NCI-H2081 (cell line): ENCODE data around the gene MON1A.
"Not testable (repeated sequence)": the region's sequence is repeated elsewhere in the genome, so short reads cannot be mapped to it uniquely, and the experiment has no call there.

Source experiments
- DNase-seq, 2 experiments: peaks; one replicate each; lab custom pipeline; 2025; lab: John Stamatoyannopoulos, UW

MON1A gene, protein sequence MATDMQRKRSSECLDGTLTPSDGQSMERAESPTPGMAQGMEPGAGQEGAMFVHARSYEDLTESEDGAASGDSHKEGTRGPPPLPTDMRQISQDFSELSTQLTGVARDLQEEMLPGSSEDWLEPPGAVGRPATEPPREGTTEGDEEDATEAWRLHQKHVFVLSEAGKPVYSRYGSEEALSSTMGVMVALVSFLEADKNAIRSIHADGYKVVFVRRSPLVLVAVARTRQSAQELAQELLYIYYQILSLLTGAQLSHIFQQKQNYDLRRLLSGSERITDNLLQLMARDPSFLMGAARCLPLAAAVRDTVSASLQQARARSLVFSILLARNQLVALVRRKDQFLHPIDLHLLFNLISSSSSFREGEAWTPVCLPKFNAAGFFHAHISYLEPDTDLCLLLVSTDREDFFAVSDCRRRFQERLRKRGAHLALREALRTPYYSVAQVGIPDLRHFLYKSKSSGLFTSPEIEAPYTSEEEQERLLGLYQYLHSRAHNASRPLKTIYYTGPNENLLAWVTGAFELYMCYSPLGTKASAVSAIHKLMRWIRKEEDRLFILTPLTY

DNA sequence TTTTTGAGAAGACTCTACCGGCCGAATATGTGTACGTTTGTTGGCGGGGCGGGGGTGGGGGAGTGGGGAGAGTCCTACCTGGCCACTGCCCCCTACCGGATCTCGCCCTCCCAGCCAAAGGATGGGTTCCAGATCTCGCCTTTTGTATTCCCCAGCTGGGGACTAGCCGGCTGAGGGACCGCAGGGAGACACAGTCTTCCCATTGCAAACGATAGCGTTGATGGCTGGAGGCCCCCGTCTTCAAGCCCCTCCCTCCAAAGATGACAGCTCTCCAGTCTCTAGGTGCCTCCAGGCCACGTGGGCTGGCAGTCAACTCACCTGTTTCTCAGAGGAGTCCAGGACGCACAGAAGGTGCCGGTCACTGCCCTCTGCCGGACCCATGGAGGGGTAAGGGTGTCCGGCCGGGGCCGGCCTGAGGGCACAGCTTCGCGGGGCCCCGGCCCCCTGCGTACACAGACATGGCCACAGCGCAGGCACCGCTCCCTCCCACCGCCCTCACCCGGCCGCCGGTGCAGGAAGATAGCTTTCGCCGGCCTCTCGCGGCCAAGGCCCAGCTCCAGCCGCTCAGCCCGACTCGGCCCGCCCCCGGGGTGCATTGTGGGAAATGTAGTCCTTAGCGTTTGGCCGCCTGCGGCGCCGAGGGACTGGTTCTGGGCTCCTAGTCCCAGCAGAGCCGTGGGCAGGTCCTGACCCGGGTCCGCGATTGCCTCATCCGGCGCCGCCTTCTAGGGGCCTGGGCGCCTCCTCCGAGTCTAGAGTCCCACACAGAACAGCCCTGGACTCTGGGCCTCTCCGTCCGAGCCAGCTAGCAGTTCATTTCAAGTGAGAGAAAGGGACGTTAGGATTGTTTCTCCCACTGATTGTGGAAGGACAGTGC is at the start of gene MON1A:
TSS of gene MON1A (minus strand) at position 521 of the 877 bp plus-strand sequence. CDS start 16,465 bp downstream, outside the sequence.
- DNase-seq, result peak; percentile 77 to 82

DNA sequence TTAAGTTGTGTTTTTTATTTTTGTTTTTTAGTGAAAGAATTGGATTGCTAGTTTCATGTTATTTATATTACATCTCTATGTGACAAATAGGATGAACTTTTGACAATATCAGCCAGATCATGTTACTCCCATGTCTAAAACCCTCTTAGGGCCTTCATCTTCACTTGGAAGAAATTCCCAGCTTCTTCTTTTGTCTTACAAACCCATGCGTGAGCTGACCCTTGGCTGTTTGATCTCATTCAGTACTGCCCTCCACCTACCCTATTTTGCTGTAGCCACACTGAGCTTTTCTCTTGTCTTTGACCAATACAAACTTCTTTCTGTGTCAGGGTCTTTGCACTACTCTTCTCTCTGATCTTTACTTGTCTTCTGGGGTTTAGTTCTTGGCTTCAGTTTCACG is 47.3 kb upstream of the MON1A start:
- DNase-seq, result no peak

DNA sequence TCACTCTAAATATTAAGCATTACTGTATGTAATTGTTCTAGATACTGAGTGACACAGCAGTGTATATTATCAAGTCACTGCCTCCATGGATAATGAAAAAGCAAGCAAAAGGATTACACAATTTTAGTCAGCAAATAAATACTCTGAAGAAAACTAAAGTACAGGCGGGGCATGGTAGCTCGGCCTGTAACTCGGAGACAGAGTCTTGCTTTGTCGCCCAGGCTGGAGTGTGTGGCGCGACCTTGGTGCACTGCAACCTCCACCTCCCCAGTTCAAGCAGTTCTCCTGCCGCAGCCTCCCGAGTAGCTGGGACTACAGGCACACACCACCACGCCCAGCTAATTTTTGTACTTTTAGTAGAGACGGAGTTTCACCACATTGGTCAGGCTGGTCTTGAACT is 43.0 kb upstream of the MON1A start:
- no peak for DNase-seq

DNA sequence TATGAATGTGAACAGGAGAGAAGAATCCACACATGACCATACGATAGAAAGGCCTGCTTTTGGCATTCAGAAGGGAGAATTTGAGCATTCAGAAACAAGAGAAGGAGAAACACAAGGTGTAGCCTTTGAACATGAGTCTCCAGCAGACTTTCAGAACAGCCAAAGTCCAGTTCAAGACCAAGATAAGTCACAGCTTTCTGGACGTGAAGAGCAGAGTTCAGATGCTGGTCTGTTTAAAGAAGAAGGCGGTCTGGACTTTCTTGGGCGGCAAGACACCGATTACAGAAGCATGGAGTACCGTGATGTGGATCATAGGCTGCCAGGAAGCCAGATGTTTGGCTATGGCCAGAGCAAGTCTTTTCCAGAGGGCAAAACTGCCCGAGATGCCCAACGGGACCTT is 38.7 kb upstream of the MON1A start:
- DNase-seq, result no peak

DNA sequence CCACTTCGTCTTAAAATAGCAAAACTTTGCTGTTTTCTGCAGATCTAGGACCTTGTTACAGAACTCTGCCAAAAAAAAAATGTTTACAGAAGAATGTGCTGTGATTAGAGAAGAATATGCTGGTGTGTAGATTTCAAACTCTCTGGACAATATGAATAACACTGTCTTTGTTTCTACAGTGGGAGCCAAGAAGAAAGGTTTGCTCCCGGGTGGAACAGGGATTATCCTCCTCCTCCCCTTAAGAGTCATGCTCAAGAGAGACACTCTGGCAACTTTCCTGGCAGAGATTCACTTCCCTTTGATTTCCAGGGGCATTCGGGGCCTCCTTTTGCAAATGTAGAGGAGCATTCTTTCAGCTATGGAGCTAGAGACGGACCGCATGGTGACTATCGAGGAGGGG is 37.7 kb upstream of the MON1A start:
- no peak for DNase-seq

DNA sequence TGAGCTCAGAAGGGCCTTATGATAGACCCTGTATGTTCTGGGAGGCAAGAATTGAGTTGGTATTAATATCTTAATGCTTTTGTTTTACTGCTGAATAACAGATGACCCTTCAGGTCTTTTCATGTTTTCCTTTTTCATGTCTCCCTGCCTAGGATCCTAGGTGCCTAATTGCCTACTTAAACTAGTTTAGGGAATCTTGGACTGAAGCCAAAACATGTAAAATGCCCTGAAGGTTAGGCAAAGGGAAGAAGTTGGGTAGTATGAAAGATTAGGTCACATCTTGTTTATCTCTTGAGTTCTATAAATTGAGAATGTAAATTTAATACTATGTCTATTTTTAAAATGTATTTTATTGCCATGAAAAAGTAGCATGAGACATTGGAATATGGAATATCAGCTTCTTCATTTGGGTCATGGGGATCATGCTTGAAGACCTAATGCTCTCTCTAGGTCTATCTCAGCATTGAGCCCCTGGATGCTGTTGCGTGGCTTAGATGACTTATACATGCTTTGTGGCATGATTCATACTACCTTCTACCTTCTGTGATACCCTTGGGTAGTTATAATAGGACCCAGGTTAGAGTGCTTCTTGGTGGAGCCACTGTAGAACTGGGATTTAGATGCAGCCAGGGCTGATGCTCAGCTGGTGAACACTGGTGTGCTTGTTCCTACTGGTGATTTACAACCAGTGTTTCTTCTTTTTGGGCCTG is 36.8 kb upstream of the MON1A start:
- DNase-seq, result no peak

DNA sequence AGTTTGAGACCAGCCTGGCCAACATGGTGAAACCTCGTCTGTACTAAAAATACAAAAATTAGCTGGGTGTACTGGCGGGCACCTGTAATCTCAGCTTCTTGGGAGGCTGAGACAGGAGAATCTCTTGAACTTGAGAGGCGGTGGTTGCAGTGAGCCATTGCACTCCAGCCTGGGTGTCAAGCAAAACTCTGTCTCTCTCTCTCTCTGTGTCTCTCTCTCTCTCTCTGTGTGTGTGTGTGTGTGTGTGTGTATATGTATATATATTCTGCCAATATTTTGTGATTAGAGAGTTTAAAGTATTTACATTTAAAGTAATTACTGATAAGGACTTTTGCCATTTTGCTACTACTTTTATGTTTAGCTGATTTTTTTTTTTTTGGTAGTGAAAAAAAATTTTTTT is 26.0 kb upstream of the MON1A start:
- DNase-seq, result no peak

DNA sequence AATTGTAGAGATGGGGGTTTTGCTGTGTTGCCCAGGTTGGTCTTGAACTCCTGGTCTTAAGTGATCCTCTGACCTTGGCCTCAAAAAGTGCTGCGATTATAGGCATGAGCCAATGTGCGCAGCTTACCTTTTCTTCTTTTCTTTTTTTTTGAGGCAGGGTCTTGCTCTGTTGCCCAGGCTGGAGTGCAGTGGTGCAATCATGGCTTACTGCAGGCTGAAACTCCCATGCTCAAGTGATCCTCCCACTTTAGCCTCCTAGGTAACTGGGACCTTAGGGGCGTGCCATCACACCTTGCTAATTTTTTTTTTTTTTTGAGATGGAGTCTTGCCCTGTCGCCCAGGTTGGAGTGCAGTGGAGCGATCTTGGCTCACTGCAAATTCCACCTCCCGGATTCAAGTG is 23.3 kb upstream of the MON1A start:
- no peak for DNase-seq

DNA sequence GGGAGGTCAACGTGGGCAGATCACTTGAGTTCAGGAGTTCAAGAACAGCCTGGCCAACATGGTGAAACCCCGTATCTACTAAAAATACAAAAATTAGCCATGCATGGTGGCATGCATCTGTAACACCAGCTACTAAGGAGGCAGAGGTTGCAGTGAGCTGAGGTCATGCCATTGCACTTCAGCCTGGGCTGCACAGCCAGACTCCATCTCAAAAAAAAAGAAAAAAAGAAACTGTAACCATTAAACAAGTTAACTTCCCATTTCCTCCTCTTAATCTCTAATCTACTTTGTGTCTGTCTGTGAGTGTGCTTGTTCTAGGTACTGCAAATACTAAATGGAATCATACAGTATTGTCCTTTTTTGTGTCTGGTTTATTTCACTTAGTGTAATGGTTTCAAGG is 13.0 kb upstream of the MON1A start:
- DNase-seq, result no peak

DNA sequence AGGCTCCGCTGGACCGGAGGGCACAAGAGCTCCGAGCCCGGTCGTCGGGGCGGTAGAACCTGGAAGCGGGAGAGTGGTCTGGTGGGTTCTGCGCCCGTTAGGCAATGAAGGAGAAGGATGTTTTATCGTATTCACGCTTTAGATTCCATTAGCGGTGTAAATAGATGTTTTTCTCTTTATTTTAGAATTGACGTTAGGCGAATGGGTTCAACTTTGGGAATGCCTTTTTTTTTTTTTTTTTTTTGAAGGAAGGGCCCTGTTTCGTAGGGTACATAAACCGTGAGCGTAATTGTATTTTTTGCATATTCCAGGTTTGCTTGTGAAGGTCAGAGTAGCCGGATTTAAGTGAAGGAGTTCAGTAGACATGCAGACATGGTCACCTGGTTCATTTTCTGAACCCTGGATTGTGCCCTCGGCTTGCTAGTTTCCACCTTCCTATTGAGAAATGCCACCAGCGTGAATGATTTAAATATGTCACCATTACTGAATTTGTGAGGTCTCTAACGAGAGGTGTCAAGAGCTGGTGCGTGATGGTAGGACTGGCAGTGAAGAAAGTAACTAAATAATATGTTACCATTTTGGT is 11.1 kb upstream of the MON1A start:
- no peak for DNase-seq

DNA sequence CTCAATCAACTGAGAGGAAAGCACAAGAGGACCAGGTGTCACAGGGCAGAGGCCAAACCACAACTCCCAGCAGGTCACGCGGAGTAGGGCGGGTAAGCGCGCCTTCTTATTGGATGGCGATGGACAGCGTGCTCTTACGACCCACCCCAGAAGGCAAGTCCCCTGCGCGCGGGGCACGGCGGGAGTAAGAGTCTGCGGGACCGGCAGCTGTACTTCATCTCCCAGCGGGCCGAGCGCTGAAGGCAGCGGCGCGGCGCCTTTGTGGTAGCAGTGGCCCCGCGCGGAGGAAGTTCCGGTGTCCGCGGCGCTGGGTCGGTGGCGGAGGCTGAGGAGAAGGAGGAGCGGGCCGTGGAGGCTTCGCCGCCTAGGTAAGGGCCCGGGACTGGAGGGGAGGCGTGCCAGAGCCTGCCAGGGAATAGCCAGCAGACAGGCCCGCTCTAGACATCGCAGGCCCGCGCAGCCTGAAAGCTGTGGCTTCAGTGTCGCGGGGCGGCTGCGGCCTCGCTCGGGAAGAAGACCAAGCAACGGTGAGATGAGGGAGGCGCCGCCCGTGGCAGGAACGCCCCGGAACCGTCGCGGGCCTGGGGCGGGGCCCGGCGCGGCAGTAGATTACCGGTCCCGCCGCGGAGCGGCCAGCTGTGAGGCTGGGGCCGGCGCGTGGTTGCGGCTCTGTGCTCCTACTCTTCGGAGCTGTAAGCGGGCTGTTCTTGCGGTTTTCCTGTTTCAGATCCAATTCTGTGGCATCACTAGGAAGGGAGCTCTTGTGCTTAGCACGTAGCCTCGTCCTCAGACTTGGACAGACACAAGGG is 10.5 kb upstream of the MON1A start, which contains the start of gene RBM6:
TSS of gene RBM6 (plus strand) at position 293 of the 809 bp plus-strand sequence. CDS start 22,492 bp downstream, outside the sequence.
- peak; percentile 90 to 95 for DNase-seq

DNA sequence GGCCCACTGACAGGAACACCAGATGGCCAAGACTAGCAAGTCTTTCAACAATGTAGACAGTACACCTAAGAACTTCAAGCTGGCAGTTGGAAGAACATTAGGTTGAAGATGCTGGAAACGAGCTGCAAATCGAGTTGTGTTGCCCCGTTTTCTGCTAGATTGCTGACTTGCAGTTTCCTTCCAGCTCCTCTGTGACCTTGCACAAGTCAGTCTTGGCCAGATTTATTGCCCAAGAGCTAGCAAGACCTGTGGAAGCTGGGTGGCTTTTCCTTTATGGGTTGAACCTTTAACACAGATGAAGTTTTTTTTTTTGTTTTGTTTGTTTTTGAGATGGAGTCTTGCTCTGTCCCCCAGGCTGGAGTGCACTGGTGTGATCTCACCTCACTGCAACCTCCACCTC is 7.5 kb upstream of the MON1A start:
- DNase-seq, result no peak

DNA sequence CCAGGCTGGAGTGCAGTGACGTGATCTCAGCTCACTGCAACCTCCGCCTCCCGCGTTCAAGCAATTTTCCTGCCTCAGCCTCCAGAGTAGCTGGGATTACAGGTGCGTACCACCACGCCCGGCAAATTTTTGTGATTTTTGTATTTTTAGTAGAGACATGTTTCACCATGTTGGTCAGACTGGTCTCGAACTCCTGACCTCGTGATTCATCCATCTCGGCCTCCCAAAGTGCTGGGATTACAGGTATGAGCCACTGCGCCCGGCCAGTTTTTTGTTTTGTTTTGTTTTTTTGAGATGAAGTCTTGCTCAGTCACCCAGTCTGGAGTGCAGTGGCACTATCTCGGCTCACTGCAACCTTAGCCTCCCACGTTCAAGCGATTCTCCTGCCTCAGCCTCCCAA is 2.7 kb upstream of the MON1A start:
- DNase-seq, result not testable (repeated sequence)

DNA sequence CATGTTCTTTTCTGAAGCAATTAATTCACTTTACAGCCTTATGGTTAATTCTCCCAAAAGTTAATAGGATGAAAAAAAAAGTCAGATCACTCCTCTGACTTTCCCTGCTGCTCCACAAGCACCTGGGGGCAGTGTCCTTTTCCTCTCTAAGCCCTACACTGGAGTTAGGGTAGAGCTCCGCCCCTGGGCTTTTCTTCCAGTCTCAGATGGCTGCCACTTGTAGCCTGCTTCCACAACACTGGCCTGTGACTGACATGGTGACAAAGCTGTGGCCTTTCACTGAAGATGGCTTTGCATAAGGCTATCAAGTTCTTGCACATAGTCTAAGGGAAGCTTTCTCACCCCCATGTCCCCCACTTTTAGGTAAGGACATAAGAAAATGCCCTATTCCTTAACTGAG is 1.3 kb upstream of the MON1A start:
- DNase-seq, result no peak

DNA sequence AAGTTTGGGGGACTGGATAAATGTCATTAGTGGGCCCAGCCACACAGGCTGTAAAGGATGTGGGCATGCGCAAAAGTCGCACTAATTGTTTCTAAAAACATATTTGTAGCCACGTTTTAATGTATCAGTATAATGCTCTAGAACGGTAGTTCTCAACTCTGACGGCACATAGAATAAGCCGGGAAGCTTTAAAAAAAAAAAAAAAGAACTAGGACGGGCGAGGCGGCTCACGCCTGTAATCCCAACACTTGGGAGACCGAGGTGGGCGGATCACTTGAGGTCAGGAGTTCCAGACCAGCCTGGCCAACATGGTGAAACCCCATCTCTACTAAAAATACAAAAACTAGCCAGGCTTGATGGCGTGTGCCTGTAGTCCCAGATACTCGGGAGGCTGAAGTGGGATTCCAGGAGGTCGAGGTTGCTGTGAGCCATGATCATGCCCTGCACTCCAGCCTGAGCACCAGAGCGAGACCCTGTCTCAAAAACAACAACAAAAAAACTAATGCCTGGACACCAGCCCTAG is 618 bp upstream of the MON1A start:
- DNase-seq, result no peak

DNA sequence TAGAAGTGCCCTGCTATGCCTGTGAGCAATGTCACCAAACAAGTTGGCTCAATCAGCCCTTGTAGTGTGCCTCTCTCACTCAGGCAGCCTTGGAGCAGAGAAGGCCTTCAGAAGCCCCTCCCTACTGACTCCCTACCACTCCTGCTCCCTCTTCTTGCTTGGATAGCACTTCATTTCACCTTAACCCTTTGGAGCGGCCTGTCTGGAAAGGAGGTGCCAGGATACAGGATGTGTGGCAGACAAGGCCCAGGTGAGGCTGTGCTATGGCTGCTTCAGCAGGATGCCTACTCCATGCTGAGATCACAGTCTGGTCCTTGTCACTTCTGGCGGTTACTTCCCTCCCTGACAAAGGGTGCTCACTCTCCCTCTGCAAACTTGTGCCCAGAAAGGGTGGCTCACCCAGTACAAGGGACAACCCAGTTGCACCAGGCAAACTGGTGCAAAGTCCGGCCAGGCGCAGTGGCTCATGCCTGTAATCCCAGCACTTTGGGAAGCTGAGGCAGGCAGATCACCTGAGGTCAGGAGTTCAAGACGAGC is 1.1 kb downstream of the MON1A start:
- no peak for DNase-seq

DNA sequence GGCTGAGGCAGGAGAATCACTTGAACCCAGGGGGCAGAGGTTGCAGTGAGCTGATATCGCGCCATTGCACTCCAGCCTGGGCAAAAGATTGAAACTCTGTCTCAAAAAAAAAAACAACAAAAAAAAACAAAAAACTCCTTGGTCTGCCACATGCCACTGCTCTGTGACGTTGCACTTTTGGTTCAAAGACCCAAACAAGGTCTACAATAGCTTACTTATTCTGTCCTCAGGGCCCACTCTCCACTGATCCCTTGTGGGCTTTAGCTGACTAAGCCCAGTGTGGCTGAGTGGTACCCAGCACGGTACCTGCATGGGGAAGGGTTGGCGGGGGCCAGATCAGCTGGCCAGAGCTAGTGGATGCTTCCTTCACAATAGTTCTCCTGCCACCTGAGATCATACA is 1.8 kb downstream of the MON1A start:
- DNase-seq, result no peak

DNA sequence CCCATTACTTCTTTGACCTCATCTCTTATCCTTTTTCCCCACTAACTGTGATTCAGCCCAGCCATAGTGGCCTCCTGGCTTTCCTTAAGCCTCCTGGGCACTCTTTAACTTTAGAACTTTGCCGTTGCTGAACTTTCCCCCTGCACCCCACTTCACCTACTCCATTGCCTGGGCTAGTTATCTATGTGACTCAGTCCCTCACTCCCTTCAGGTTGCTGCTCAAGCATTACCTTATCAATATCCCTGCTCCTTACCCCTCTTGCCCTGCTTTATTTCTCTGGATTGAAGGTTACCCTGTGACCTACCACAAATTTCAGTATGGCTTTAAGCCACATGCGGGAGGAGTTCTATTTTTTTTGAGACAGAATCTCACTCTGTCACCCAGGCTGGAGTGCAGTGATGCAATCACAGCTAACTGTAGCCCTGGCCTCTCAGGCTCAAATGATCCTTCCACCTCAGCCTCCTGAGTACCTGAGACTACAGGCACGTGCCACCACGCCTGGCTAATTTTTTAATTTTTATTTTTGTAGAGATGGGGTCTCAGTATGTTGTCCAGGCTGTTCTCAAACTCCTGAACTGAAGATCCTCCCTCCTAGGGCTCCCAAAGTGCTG is 3.4 kb downstream of the MON1A start:
- no peak for DNase-seq

DNA sequence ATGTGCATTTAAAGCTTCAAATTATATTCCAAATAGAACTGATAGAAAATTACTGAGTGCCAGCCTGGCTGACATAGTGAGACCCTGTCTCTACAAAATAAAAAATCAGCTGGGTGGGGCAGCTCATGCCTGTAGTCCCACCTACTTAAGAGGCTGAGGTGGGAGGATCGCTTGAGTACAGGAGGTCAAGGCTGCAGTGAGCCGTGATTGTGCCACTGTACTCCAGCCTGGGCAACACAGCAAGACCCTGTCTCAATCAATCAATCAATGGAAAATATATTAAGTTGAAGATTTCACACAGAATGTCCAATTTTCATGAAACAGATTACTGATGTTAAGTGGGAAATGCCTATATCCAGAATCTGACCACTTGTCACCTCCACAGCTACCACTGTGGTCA is 4.1 kb downstream of the MON1A start:
- DNase-seq, result no peak

DNA sequence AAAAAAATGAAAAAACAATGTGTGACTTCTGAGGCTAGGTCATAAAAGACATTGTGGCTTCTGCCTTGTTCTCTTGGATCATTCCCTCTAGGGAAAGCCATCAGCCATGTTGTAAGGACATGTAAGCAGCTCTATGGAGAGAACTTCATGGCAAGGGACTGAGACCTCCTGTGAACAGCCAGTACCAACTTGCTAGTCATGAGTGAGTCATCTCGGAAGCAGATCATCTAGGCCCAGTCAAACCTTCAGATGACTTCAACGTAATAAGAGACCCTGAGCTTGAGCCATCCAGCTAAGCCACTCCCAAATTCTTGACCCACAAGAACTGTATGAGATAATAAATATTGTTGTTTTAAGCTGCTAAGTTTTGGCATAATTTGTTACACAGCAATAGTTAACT is 4.9 kb downstream of the MON1A start:
- no peak for DNase-seq
